ENCODE data around the gene TMEM269. TPM values are rescaled to one million over a fixed set of nuclear protein-coding genes. Genes with fewer than 3 reads are reported as not detected.

TMEM269 gene
- total RNA-seq, 1 experiment from 2014 or later, result not detected

GRCh38 chr1:42736571-42737200 lies 48.1 kb upstream of the TMEM269 start:
- no peak for DNase-seq (ENCODE audit: unreplicated experiment)
- Mint-ChIP-seq H3K36me3 (ENCODE audit: insufficient read depth, unreplicated experiment) (no peaks in the 10 kb centered on the region), H3K27me3 (ENCODE audit: insufficient read depth, unreplicated experiment) (no peaks in the 10 kb centered on the region), H3K4me3 (ENCODE audit: unreplicated experiment) (no peak overlapping the region), H3K9me3 (ENCODE audit: unreplicated experiment) (no peaks in the 10 kb centered on the region), H3K4me1 (ENCODE audit: insufficient read depth, unreplicated experiment) (peaks cover 6% of the 10 kb centered on the region), H3K27ac (ENCODE audit: low read depth, unreplicated experiment) (peak overlapping the region; percentile 44)
- ChIA-PET POLR2A (interaction anchor here (1.1 kb wide), 1 partner anchor 9 kb away, joined by 3 read pairs; no protein-coding TSS in a partner anchor), CTCF (no interaction called here)
- intact Hi-C loops (cut with micrococcal nuclease), result loop anchor here (10.0 kb wide), 1 partner anchor 592 kb away; no protein-coding TSS in a partner anchor
- no peak for TF ChIP-seq CTCF (IDR thresholded peaks at IDR 0.05; ENCODE audit: unreplicated experiment)
- no TSS peak for BruUV-seq (replicated peaks)

- peaks cover 6% of the 10 kb centered on the region for H3K4me1 Mint-ChIP-seq (ENCODE audit: insufficient read depth, unreplicated experiment)
- H3K36me3 Mint-ChIP-seq (ENCODE audit: insufficient read depth, unreplicated experiment), result no peaks in the 10 kb centered on the region
- ChIA-PET POLR2A (interaction anchor here (0.9 to 1.1 kb wide), 2 partner anchors 8 to 29 kb away, joined by 3 to 5 read pairs; no protein-coding TSS in a partner anchor), CTCF (interaction anchor here (0.7 to 0.9 kb wide), 2 partner anchors 51 to 57 kb away, joined by 3 read pairs; no protein-coding TSS in a partner anchor)
- BruUV-seq (replicated peaks), result no TSS peak
- peak overlapping the region; percentile 44 for H3K27ac Mint-ChIP-seq (ENCODE audit: low read depth, unreplicated experiment)
- TF ChIP-seq CTCF (IDR thresholded peaks at IDR 0.05; ENCODE audit: unreplicated experiment), result no peak
- H3K27me3 Mint-ChIP-seq (ENCODE audit: insufficient read depth, unreplicated experiment), result no peaks in the 10 kb centered on the region
- DNase-seq (ENCODE audit: unreplicated experiment), result peak; percentile 57
- intact Hi-C loops (cut with micrococcal nuclease), result loop anchor here (10.0 kb wide), 1 partner anchor 592 kb away; no protein-coding TSS in a partner anchor
- no peaks in the 10 kb centered on the region for H3K9me3 Mint-ChIP-seq (ENCODE audit: unreplicated experiment)
- no peak overlapping the region for H3K4me3 Mint-ChIP-seq (ENCODE audit: unreplicated experiment)
These were observed 47.5 kb upstream of the TMEM269 start for GRCh38 chr1:42737257-42737656.

GRCh38 chr1:42737986-42738677 lies 46.7 kb upstream of the TMEM269 start:
- Mint-ChIP-seq H3K9me3 (ENCODE audit: unreplicated experiment) (no peaks in the 10 kb centered on the region), H3K27me3 (ENCODE audit: insufficient read depth, unreplicated experiment) (no peaks in the 10 kb centered on the region), H3K4me3 (ENCODE audit: unreplicated experiment) (no peak overlapping the region), H3K27ac (ENCODE audit: low read depth, unreplicated experiment) (no peak overlapping the region), H3K4me1 (ENCODE audit: insufficient read depth, unreplicated experiment) (peaks cover 9% of the 10 kb centered on the region), H3K36me3 (ENCODE audit: insufficient read depth, unreplicated experiment) (no peaks in the 10 kb centered on the region)
- DNase-seq (ENCODE audit: unreplicated experiment), result no peak
- ChIA-PET CTCF (interaction anchor here (0.7 to 0.9 kb wide), 2 partner anchors 52 to 57 kb away, joined by 3 read pairs; no protein-coding TSS in a partner anchor), POLR2A (interaction anchor here (0.9 to 1.1 kb wide), 2 partner anchors 8 to 28 kb away, joined by 3 to 5 read pairs; no protein-coding TSS in a partner anchor)
- no TSS peak for BruUV-seq (replicated peaks)
- intact Hi-C loops (cut with micrococcal nuclease), result loop anchor here (10.0 kb wide), 1 partner anchor 593 kb away; no protein-coding TSS in a partner anchor
- no peak for TF ChIP-seq CTCF (IDR thresholded peaks at IDR 0.05; ENCODE audit: unreplicated experiment)

GRCh38 chr1:42738678-42739226 lies 46.0 kb upstream of the TMEM269 start:
- Mint-ChIP-seq H3K27me3 (ENCODE audit: insufficient read depth, unreplicated experiment) (no peaks in the 10 kb centered on the region), H3K4me3 (ENCODE audit: unreplicated experiment) (no peak overlapping the region), H3K36me3 (ENCODE audit: insufficient read depth, unreplicated experiment) (no peaks in the 10 kb centered on the region), H3K4me1 (ENCODE audit: insufficient read depth, unreplicated experiment) (peaks cover 15% of the 10 kb centered on the region), H3K9me3 (ENCODE audit: unreplicated experiment) (no peaks in the 10 kb centered on the region), H3K27ac (ENCODE audit: low read depth, unreplicated experiment) (no peak overlapping the region)
- POLR2A ChIA-PET, result no interaction called here
- CTCF ChIA-PET, result no interaction called here
- no peak for TF ChIP-seq CTCF (IDR thresholded peaks at IDR 0.05; ENCODE audit: unreplicated experiment)
- no TSS peak for BruUV-seq (replicated peaks)
- intact Hi-C loops (cut with micrococcal nuclease), result loop anchor here (10.0 kb wide), 1 partner anchor 594 kb away; no protein-coding TSS in a partner anchor
- no peak for DNase-seq (ENCODE audit: unreplicated experiment)
